ENCODE measurements around the gene SMAGP.
A peak's percentile ranks its signal among the peaks of the same experiment; 100 is the strongest.
"Not testable (repeated sequence)": the region's sequence is repeated elsewhere in the genome, so short reads cannot be mapped to it uniquely, and the experiment has no call there.

Gene SMAGP, protein sequence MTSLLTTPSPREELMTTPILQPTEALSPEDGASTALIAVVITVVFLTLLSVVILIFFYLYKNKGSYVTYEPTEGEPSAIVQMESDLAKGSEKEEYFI

GRCh38 chr12:51270067-51270950 lies at the start of gene SMAGP:
TSS of gene SMAGP (minus strand) at chr12:51270415. CDS start at chr12:51269278, 1,137 bp downstream.
- H3K36me3 Mint-ChIP-seq (ENCODE audit: insufficient read depth): peaks cover 6% of the 10 kb centered on the region
- H3K4me1 Mint-ChIP-seq: peaks cover 30% of the 10 kb centered on the region
- H3K9me3 Mint-ChIP-seq: peaks cover 4% of the 10 kb centered on the region
- ATAC-seq (replicated peaks; ENCODE audit: extremely low read depth, poor library complexity, severe bottlenecking) (peak; percentile 63), DNase-seq (ENCODE audit: low spot score in 2 of 2) (peak in 1 of 2 donors; percentile 20)
- peak within 1 kb of the TSS; percentile 76 for H3K27ac Mint-ChIP-seq (ENCODE audit: low read depth)
- peak within 1 kb of the TSS; percentile 95 for H3K4me3 Mint-ChIP-seq
- no peaks in the 10 kb centered on the region for H3K27me3 Mint-ChIP-seq

DNA sequence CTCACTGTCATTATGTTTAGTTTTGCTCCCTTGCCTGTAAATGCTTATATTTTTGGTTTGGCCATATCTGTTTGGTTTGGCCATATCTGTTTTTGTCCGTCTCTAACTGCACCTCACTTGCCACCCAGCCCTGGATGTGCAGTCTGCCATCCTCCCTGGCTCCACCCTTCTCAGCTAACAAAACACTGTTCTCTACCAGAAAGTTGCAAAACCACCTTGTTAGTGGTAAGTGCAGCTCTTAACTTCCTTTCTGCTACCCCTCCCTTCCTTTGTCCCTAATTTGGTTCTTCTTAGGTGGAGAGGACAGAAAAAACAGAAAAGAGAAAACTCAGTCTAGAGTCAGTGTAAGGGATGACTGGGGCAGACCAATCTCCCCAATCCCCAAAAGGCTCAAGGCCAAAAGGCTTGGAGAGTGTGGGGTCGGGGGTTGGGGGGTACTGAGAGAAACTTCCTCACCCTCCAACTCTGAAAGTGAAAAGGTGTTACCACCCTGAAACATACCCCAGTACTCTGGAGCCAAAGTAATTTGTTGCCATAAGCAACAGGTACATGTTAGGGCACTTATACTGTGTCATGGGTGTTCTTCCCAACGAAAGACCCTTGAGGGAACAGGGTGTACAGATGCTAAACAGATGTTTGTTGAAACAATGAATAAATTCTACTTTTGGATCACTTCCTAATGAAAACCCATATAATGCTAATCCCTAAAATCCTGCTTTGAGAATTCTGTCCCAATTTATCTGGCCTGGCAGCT lies 48.8 kb upstream of the SMAGP start:
- Mint-ChIP-seq H3K36me3 (ENCODE audit: insufficient read depth) (peaks cover 44% of the 10 kb centered on the region), H3K27me3 (no peaks in the 10 kb centered on the region), H3K4me3 (peak overlapping the region; percentile 95), H3K9me3 (no peaks in the 10 kb centered on the region), H3K4me1 (peaks cover 74% of the 10 kb centered on the region), H3K27ac (ENCODE audit: low read depth) (peak overlapping the region; percentile 96)
- peak; percentile 88 for ATAC-seq (replicated peaks; ENCODE audit: extremely low read depth, poor library complexity, severe bottlenecking)
- peak; percentile 28 to 57 for DNase-seq (ENCODE audit: low spot score in 2 of 2)

DNA sequence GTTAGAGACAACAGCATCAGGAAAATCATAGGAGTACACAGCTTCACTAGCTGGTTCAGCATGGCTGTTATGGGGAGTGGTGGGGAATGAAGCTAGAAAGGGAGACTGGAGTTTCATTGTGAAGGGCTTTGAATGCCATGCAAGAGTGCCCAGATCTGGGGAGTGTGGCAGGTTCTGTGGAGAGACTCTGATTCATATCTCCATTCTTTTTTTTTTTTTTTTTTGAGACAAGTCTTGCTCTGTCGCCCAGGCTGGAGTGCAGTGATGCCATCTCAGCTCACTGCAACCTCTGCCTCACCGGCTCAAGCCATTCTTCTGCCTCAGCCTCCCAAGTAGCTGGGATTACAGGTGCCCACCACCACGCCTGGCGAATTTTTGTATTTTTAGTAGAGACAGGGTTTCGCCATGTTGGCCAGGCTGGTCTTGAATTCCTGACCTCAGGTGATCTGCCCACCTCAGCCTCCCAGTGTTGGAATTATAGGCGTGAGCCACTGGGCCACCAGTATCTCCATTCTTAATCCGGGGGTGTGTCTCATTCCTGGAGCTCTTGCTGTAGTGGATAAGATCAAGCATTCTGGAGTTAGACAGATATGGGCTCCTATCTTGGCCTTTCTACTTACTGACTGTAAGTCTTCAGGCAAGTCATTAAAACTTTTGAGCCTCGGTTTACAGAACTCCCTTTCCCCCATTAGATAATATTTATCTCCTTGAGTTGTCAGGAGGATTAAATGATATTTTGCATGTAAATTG lies 48.0 kb upstream of the SMAGP start:
- not testable (repeated sequence) for H3K9me3 Mint-ChIP-seq; ATAC-seq (replicated peaks; ENCODE audit: extremely low read depth, poor library complexity, severe bottlenecking); DNase-seq (ENCODE audit: low spot score in 2 of 2); H3K27me3 Mint-ChIP-seq
- Mint-ChIP-seq H3K27ac (ENCODE audit: low read depth) (peak overlapping the region; percentile 96), H3K4me1 (peaks cover 72% of the 10 kb centered on the region), H3K4me3 (peak overlapping the region; percentile 95), H3K36me3 (ENCODE audit: insufficient read depth) (peaks cover 42% of the 10 kb centered on the region)

DNA sequence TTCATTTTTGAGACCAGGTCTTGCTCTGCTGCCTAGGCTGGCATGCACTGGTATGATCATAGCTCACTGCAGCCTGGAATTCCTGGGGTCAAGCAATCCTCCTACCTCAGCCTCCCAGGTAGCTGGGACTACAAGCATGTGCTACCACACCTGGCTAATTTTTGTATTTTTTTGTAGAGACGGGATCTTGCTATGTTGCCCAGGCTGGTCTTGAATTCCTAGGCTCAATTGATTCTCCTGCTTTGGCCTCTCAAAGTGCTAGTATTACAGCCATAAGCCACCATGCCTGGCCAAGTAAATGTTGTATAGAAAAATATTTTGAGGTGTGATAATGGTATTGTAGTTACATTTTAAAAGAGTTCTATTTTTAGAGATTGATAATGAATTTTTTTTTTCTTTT lies 41.2 kb upstream of the SMAGP start:
- DNase-seq (ENCODE audit: low spot score in 2 of 2) (no peak), ATAC-seq (replicated peaks; ENCODE audit: extremely low read depth, poor library complexity, severe bottlenecking) (no peak)
- no peaks in the 10 kb centered on the region for H3K9me3 Mint-ChIP-seq
- peak overlapping the region; percentile 7 for H3K4me3 Mint-ChIP-seq
- peaks cover 74% of the 10 kb centered on the region for H3K36me3 Mint-ChIP-seq (ENCODE audit: insufficient read depth)
- peaks cover 54% of the 10 kb centered on the region for H3K4me1 Mint-ChIP-seq
- peak overlapping the region; percentile 52 for H3K27ac Mint-ChIP-seq (ENCODE audit: low read depth)
- no peaks in the 10 kb centered on the region for H3K27me3 Mint-ChIP-seq

- DNase-seq (ENCODE audit: low spot score in 2 of 2) (no peak), ATAC-seq (replicated peaks; ENCODE audit: extremely low read depth, poor library complexity, severe bottlenecking) (no peak)
- peak overlapping the region; percentile 14 for H3K4me3 Mint-ChIP-seq
- no peaks in the 10 kb centered on the region for H3K9me3 Mint-ChIP-seq
- H3K4me1 Mint-ChIP-seq: peaks cover 54% of the 10 kb centered on the region
- H3K27ac Mint-ChIP-seq (ENCODE audit: low read depth): peak overlapping the region; percentile 74
- H3K27me3 Mint-ChIP-seq: no peaks in the 10 kb centered on the region
- peaks cover 80% of the 10 kb centered on the region for H3K36me3 Mint-ChIP-seq (ENCODE audit: insufficient read depth)
Observed at GRCh38 chr12:51307655-51308593, 37.7 kb upstream of the SMAGP start.

GRCh38 chr12:51306507-51306906 lies 36.3 kb upstream of the SMAGP start:
- Mint-ChIP-seq H3K9me3 (no peaks in the 10 kb centered on the region), H3K27me3 (no peaks in the 10 kb centered on the region), H3K36me3 (ENCODE audit: insufficient read depth) (peaks cover 80% of the 10 kb centered on the region), H3K27ac (ENCODE audit: low read depth) (no peak overlapping the region), H3K4me1 (peaks cover 55% of the 10 kb centered on the region), H3K4me3 (no peak overlapping the region)
- ATAC-seq (replicated peaks; ENCODE audit: extremely low read depth, poor library complexity, severe bottlenecking): no peak
- no peak for DNase-seq (ENCODE audit: low spot score in 2 of 2)

- not testable (repeated sequence) for ATAC-seq (replicated peaks; ENCODE audit: extremely low read depth, poor library complexity, severe bottlenecking); H3K9me3 Mint-ChIP-seq; H3K4me3 Mint-ChIP-seq; H3K27ac Mint-ChIP-seq (ENCODE audit: low read depth); H3K27me3 Mint-ChIP-seq; DNase-seq (ENCODE audit: low spot score in 2 of 2)
- Mint-ChIP-seq H3K36me3 (ENCODE audit: insufficient read depth) (peaks cover 79% of the 10 kb centered on the region), H3K4me1 (peaks cover 24% of the 10 kb centered on the region)
Observed at GRCh38 chr12:51300768-51301167, 30.6 kb upstream of the SMAGP start.

DNA sequence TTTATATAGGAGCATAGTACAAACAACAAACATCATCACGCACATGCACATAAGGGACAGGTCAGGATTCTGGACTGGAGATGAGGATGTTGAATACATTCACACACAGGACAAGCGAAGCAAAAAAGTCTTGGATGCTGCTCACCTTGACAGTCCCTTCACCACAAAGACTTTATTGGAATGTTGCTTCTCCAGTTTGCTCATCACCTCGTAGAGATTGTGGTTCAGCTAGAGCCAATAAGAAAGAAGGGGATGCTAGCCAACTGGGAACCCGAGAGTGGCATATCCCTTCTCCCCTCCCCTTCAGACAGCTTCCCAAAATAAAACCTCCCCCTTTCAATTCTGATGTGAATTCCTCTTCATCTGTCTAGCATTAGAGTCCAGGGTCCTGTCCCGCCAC lies 25.4 kb upstream of the SMAGP start:
- no peak overlapping the region for H3K27ac Mint-ChIP-seq (ENCODE audit: low read depth)

GRCh38 chr12:51294097-51294496 lies 23.9 kb upstream of the SMAGP start:
- ATAC-seq (replicated peaks; ENCODE audit: extremely low read depth, poor library complexity, severe bottlenecking); H3K4me3 Mint-ChIP-seq; H3K9me3 Mint-ChIP-seq; H3K4me1 Mint-ChIP-seq; H3K27ac Mint-ChIP-seq (ENCODE audit: low read depth); DNase-seq (ENCODE audit: low spot score in 2 of 2); H3K27me3 Mint-ChIP-seq: not testable (repeated sequence)
- H3K36me3 Mint-ChIP-seq (ENCODE audit: insufficient read depth): peaks cover 86% of the 10 kb centered on the region

More for the DNA sequence above, 25.4 kb upstream of the SMAGP start:
- peaks cover 12% of the 10 kb centered on the region for H3K4me1 Mint-ChIP-seq
- no peaks in the 10 kb centered on the region for H3K9me3 Mint-ChIP-seq
- no peak for DNase-seq (ENCODE audit: low spot score in 2 of 2)
- H3K27me3 Mint-ChIP-seq: no peaks in the 10 kb centered on the region
- ATAC-seq (replicated peaks; ENCODE audit: extremely low read depth, poor library complexity, severe bottlenecking): no peak
- H3K4me3 Mint-ChIP-seq: no peak overlapping the region
- peaks cover 84% of the 10 kb centered on the region for H3K36me3 Mint-ChIP-seq (ENCODE audit: insufficient read depth)

DNA sequence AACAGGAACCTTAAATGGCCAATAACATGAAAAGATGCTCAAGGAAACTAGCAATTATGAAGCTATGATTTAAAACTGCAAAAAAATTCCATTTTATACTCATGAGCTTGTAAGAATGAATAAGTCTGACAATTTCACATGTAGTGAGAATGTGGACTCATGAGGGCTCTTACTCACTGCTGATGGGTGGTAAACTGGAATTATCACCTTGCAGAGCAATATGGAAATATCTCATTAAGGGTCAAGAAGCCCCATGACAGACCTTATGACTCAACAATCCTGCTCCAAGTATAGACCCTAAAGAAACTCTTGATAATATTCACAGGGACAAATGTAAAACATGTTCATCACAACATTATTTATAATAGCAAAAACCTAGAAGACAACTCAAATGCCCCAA lies 23.5 kb upstream of the SMAGP start:
- Mint-ChIP-seq H3K4me1 (peaks cover 11% of the 10 kb centered on the region), H3K36me3 (ENCODE audit: insufficient read depth) (peaks cover 86% of the 10 kb centered on the region)
- ATAC-seq (replicated peaks; ENCODE audit: extremely low read depth, poor library complexity, severe bottlenecking): no peak

DNA sequence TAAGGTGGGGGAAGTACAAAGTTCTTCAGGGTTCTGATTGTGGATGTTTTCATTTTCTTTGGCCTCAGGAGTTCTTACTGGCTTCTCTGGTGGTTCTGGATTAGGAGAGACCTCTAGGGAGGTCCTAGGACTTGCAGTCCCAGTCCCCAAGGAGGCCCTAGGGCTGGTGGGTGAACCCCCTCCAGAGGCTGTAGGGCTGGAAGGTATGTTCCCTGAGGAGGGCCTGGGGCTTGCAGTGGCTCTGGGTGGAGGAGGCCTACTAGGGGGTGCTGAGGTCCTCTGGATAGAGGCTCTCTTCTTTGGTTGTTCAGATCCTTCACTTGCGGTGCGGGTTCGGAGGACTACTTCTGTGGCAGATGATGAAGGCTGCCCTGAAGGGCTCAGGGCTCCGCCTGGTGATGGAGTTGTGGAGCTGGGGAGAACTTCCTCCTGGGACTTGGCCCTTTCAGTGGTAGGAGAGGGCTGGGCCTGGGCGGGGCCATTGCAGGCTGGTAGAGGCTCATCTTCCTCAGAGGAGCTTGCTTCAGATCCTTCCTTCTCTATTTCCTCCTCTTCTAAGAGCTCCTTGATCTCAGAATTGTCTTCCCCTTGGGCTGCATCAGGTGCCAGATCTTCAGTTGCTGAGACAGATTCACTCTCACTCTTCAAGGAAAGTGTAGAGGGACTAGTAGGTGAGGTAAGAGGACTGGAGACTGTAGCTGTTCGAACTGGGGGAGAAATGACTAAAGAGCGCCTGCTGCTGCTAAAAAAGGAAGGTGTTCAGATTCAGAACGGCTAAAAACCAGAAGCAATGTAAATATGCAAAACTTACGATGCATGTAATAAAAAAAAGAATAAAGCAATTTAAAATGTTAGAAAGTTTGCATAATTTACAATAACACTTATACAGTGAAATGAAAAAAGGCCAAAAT lies 21.6 kb upstream of the SMAGP start:
- Mint-ChIP-seq H3K36me3 (ENCODE audit: insufficient read depth) (peaks cover 84% of the 10 kb centered on the region), H3K27ac (ENCODE audit: low read depth) (peak overlapping the region; percentile 49), H3K4me1 (peaks cover 18% of the 10 kb centered on the region)
- not testable (repeated sequence) for H3K9me3 Mint-ChIP-seq; H3K4me3 Mint-ChIP-seq; ATAC-seq (replicated peaks; ENCODE audit: extremely low read depth, poor library complexity, severe bottlenecking); H3K27me3 Mint-ChIP-seq; DNase-seq (ENCODE audit: low spot score in 2 of 2)

More for the DNA sequence above, 23.5 kb upstream of the SMAGP start:
- H3K4me3 Mint-ChIP-seq: no peak overlapping the region
- no peaks in the 10 kb centered on the region for H3K27me3 Mint-ChIP-seq
- DNase-seq (ENCODE audit: low spot score in 2 of 2): no peak
- no peak overlapping the region for H3K27ac Mint-ChIP-seq (ENCODE audit: low read depth)
- H3K9me3 Mint-ChIP-seq: no peaks in the 10 kb centered on the region
